SU-DHL-6 (cell line): Measurements from ENCODE around the gene WNT5A.

ENCODE experiments used
- H2AFZ ChIP-seq: fragments of 200-600 bp; sonication (generic); 2 replicates; pipeline ENCODE4 v1.6.1; 2014; ENCODE audit warnings: low read depth, mild to moderate bottlenecking, moderate library complexity, mixed read lengths, antibody characterized with exemption, low read length; ENCODE audit not compliant: severe bottlenecking
- H3F3A ChIP-seq: fragments of 200-600 bp; shearing (Covaris generic); 2 replicates; pipeline ENCODE4 v1.6.0; 2016; ENCODE audit warnings: antibody characterized with exemption, mild to moderate bottlenecking; ENCODE audit not compliant: insufficient read depth
- H3K27ac ChIP-seq: fragments of 200-600 bp; sonication (generic); 2 replicates; pipeline ENCODE4 v1.5.1; 2016; ENCODE audit warnings: low read depth, mild to moderate bottlenecking, low read length, moderate library complexity, mixed read lengths
- H3K27me3 ChIP-seq: fragments of 200-600 bp; sonication (generic), shearing (Covaris generic); 2 replicates; pipeline ENCODE4 v1.6.0; 2014; ENCODE audit warnings: mild to moderate bottlenecking, low read length
- H3K36me3 ChIP-seq: fragments of 200-600 bp; sonication (generic); 2 replicates; pipeline ENCODE4 v1.6.1; 2014; ENCODE audit warnings: mild to moderate bottlenecking, low read length, mixed read lengths
- H3K4me2 ChIP-seq: fragments of 300-600, 200-600 bp; shearing (Covaris generic), sonication (generic); 2 replicates; pipeline ENCODE4 v1.6.0; 2014; ENCODE audit warnings: low read length, low read depth, mild to moderate bottlenecking; ENCODE audit not compliant: poor library complexity, severe bottlenecking
- H3K4me3 ChIP-seq: fragments of 200-600 bp; sonication (generic); 2 replicates; pipeline ENCODE4 v1.5.1; 2014; ENCODE audit warnings: antibody characterized with exemption, low read length, mild to moderate bottlenecking, mixed read lengths; ENCODE audit not compliant: insufficient read depth, poor library complexity, severe bottlenecking
- H3K79me2 ChIP-seq: fragments of 200-600 bp; sonication (generic); 2 replicates; pipeline ENCODE4 v1.6.1; 2014; ENCODE audit warnings: mild to moderate bottlenecking, low read length, moderate library complexity; ENCODE audit not compliant: insufficient read depth
- H3K9ac ChIP-seq: fragments of 200-600 bp; sonication (generic); 2 replicates; pipeline ENCODE4 v1.7.0; 2014; ENCODE audit warnings: mild to moderate bottlenecking, low read length
- H3K9me2 ChIP-seq: fragments of 200-600 bp; sonication (generic); replicated peaks from 2 replicates; pipeline ENCODE4 v1.6.1; 2014; ENCODE audit warnings: low read length; ENCODE audit not compliant: insufficient read depth
- H3K9me3 ChIP-seq: fragments of 200-600 bp; sonication (generic); 2 replicates; pipeline ENCODE4 v1.6.1; 2014; ENCODE audit warnings: low read length, mixed read lengths; ENCODE audit not compliant: insufficient read depth
- H4K20me1 ChIP-seq: fragments of 200-600 bp; sonication (generic); 2 replicates; pipeline ENCODE4 v1.6.1; 2014; ENCODE audit warnings: low read depth, mild to moderate bottlenecking, antibody characterized with exemption, low read length, moderate library complexity, mixed read lengths
- EZH2phosphoT487 ChIP-seq: fragments of 200-600 bp; sonication (generic), shearing (Covaris generic); conservative IDR thresholded peaks from 2 replicates; pipeline ENCODE4 v1.6.1; 2018; ENCODE audit warnings: mild to moderate bottlenecking, antibody characterized with exemption, low read length, moderate library complexity, mixed read lengths
- TF ChIP-seq, protein P1 (sequence below): fragments of 200-600 bp; sonication (generic); IDR thresholded peaks from one replicate; pipeline ENCODE4 v1.5.1; 2017; ENCODE audit warnings: antibody characterized with exemption, mild to moderate bottlenecking, low read length, moderate library complexity; ENCODE audit not compliant: insufficient read depth, poor library complexity, severe bottlenecking

WNT5A gene

DNA sequence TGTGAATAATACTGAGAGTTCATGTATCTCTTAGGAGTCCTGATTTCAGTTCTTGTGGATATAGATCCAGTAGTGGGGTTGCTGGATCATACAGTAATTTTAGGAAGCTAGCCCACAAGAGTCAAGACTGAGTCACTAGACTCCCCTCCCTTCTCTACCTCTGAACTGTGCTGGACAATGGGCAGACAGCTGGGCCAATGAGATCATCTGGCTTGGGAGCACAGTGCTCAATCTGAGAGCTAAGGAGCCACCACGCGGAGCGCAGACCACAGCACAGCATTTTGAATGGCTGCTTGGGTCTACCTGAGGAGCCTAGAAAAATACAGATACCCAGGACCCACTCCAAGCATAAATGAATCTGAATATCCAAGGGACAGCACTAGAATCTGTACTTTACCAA is 32.5 kb downstream of the WNT5A start:
- H3K4me3 ChIP-seq, result no peak overlapping the region
- H3K27me3 ChIP-seq, result no peaks in the 10 kb centered on the region
- TF ChIP-seq, protein P1, sequence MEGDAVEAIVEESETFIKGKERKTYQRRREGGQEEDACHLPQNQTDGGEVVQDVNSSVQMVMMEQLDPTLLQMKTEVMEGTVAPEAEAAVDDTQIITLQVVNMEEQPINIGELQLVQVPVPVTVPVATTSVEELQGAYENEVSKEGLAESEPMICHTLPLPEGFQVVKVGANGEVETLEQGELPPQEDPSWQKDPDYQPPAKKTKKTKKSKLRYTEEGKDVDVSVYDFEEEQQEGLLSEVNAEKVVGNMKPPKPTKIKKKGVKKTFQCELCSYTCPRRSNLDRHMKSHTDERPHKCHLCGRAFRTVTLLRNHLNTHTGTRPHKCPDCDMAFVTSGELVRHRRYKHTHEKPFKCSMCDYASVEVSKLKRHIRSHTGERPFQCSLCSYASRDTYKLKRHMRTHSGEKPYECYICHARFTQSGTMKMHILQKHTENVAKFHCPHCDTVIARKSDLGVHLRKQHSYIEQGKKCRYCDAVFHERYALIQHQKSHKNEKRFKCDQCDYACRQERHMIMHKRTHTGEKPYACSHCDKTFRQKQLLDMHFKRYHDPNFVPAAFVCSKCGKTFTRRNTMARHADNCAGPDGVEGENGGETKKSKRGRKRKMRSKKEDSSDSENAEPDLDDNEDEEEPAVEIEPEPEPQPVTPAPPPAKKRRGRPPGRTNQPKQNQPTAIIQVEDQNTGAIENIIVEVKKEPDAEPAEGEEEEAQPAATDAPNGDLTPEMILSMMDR, result no peak
- no peak for TF ChIP-seq EZH2phosphoT487
- no peak overlapping the region for H3K9ac ChIP-seq
- H3K36me3 ChIP-seq, result no peaks in the 10 kb centered on the region
- H3K4me2 ChIP-seq, result no peak overlapping the region
- H2AFZ ChIP-seq, result no peak overlapping the region
- H3F3A ChIP-seq, result no peaks in the 10 kb centered on the region
- no peaks in the 10 kb centered on the region for H3K9me3 ChIP-seq
- no peaks in the 10 kb centered on the region for H4K20me1 ChIP-seq
- no peaks in the 10 kb centered on the region for H3K79me2 ChIP-seq
- H3K9me2 ChIP-seq, result no peaks in the 10 kb centered on the region
- no peak overlapping the region for H3K27ac ChIP-seq

- no peaks in the 10 kb centered on the region for H3K36me3 ChIP-seq
- H3K9me2 ChIP-seq, result no peaks in the 10 kb centered on the region
- H3K27ac ChIP-seq, result no peak overlapping the region
- no peaks in the 10 kb centered on the region for H3K9me3 ChIP-seq
- H3K27me3 ChIP-seq, result no peaks in the 10 kb centered on the region
- no peak overlapping the region for H3K4me3 ChIP-seq
- no peak for TF ChIP-seq EZH2phosphoT487
- TF ChIP-seq, protein P1, result no peak
- no peaks in the 10 kb centered on the region for H3K79me2 ChIP-seq
- no peak overlapping the region for H3K9ac ChIP-seq
- no peaks in the 10 kb centered on the region for H4K20me1 ChIP-seq
- no peaks in the 10 kb centered on the region for H3F3A ChIP-seq
- no peak overlapping the region for H2AFZ ChIP-seq
- H3K4me2 ChIP-seq, result no peak overlapping the region
Measured at GRCh38 chr3:55453886-55454496, 33.1 kb downstream of the WNT5A start.

DNA sequence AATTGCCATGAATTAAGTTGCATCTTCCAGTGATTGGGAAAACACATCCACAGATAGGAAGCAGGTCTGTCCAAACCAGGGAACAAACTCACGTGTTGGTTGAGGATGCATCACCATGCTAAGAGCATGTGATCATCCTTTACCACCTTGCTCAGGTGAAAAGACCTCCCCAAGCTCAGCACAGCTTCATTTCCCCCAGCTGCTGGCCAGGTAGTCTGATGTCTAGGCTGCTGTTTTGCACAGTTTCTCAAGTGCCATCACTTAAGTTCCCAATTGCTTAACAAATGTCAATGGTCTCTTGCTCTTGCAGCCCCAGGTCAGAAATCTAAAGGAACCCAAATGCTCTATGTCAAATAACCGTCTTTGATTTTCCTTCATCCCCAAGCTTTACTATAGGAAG is 34.2 kb downstream of the WNT5A start:
- Histone ChIP-seq H2AFZ (no peak overlapping the region), H3K9me3 (no peaks in the 10 kb centered on the region), H3K27me3 (no peaks in the 10 kb centered on the region), H3F3A (no peaks in the 10 kb centered on the region), H3K79me2 (no peaks in the 10 kb centered on the region), H3K9ac (no peak overlapping the region), H4K20me1 (no peaks in the 10 kb centered on the region), H3K36me3 (no peaks in the 10 kb centered on the region), H3K9me2 (no peaks in the 10 kb centered on the region), H3K4me2 (no peak overlapping the region), H3K4me3 (no peak overlapping the region), H3K27ac (no peak overlapping the region)
- TF ChIP-seq, protein P1, result no peak

DNA sequence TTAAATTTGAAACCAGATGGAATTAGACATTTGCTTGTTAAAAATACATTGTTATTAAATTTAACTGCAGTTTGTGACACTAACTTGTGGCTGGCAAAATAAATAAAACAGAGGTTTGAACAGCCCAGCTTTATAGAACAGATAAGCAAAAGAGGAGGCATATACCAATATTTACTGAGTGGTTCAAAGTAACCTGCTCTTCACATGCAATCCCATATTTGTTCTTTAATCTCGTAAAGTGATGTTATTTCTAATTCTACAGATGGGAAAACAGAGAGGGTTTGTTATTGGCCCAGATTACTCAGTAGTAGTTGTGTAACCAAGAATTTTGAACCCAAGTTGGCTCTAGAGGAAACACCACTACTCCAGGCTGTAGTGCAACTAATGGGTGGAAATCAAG is 37.6 kb downstream of the WNT5A start:
- no peak for TF ChIP-seq EZH2phosphoT487
- TF ChIP-seq, protein P1, result no peak
- no peaks in the 10 kb centered on the region for H4K20me1 ChIP-seq
- no peak overlapping the region for H2AFZ ChIP-seq
- no peak overlapping the region for H3K27ac ChIP-seq
- no peaks in the 10 kb centered on the region for H3K36me3 ChIP-seq
- no peak overlapping the region for H3K4me2 ChIP-seq
- H3F3A ChIP-seq, result no peaks in the 10 kb centered on the region
- H3K27me3 ChIP-seq, result no peaks in the 10 kb centered on the region
- no peaks in the 10 kb centered on the region for H3K9me3 ChIP-seq
- H3K9me2 ChIP-seq, result no peaks in the 10 kb centered on the region
- H3K9ac ChIP-seq, result no peak overlapping the region
- no peaks in the 10 kb centered on the region for H3K79me2 ChIP-seq
- no peak overlapping the region for H3K4me3 ChIP-seq
